Measurements from ENCODE around the gene NCKAP5L.

DNA sequence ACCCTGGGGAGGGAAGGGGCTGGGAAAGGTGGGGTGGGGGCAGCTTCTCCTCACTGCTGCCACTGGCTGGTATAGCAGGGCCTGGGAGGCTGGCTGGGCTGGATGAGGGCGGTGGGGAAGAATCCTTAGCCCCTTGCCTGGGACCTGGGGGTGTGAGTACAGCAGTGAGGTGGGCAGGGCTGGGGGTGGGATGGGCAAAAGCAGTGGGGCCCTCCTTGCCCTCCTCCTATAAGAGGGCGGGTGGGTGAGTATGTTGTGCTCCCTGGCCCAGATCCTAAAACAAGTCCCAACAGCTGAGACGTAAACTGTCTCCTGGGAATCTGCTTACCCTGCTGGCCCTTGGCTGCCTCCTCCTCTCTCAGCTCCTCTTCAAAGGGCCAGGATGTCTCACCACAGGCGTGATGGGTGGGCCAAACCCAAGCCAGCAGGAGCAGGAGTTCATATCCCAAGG, 2.2 kb downstream of the NCKAP5L start:
- TF ChIP-seq YY1 (IDR thresholded peaks at IDR 0.05; ENCODE audit: insufficient read depth, insufficient read length) (no peak), SUZ12 (IDR thresholded peaks at IDR 0.05; ENCODE audit: extremely low read depth, insufficient read depth, insufficient read length) (no peak)
